ENCODE measurements around the gene ZGRF1.

GRCh38 chr4:112616984-112617383 is 19.7 kb downstream of the ZGRF1 start:
- no peak for TF ChIP-seq POLR2AphosphoS5 (IDR thresholded peaks at IDR 0.05; ENCODE audit: insufficient read depth, low read depth, low read length)
- no peak for TF ChIP-seq FOS (IDR thresholded peaks at IDR 0.05; ENCODE audit: borderline replicate concordance, insufficient read depth, low read length)
- TF ChIP-seq, protein P1, sequence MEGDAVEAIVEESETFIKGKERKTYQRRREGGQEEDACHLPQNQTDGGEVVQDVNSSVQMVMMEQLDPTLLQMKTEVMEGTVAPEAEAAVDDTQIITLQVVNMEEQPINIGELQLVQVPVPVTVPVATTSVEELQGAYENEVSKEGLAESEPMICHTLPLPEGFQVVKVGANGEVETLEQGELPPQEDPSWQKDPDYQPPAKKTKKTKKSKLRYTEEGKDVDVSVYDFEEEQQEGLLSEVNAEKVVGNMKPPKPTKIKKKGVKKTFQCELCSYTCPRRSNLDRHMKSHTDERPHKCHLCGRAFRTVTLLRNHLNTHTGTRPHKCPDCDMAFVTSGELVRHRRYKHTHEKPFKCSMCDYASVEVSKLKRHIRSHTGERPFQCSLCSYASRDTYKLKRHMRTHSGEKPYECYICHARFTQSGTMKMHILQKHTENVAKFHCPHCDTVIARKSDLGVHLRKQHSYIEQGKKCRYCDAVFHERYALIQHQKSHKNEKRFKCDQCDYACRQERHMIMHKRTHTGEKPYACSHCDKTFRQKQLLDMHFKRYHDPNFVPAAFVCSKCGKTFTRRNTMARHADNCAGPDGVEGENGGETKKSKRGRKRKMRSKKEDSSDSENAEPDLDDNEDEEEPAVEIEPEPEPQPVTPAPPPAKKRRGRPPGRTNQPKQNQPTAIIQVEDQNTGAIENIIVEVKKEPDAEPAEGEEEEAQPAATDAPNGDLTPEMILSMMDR (IDR thresholded peaks at IDR 0.05; ENCODE audit: extremely low read depth in 1 of 2, insufficient read depth in 1 of 2, low read depth in 1 of 2, low read length in 2 of 2), result no peak
- TF ChIP-seq EZH2 (IDR thresholded peaks at IDR 0.05; ENCODE audit: borderline replicate concordance, low read depth, low read length, severe bottlenecking), result no peak
- no peak for TF ChIP-seq POLR2A (IDR thresholded peaks at IDR 0.05; ENCODE audit: low read depth, low read length)
- no peak for TF ChIP-seq JUN (IDR thresholded peaks at IDR 0.05; ENCODE audit: borderline replicate concordance, insufficient read depth, insufficient read length, low read depth)

All from endothelial cell of umbilical vein (primary cell).